HepG2 (cell line): Measurements from ENCODE around the gene PPP1R8. TPM values are rescaled to one million over a fixed set of nuclear protein-coding genes. Genes with fewer than 3 reads are reported as not detected.
A peak's percentile ranks its signal among the peaks of the same experiment; 100 is the strongest.

Experiments
- BCL3 ChIP-seq: sonication (generic); formaldehyde crosslinking; IDR thresholded peaks from 2 replicates; pipeline ENCODE4 v1.5.1; 2020; ENCODE audit warnings: mild to moderate bottlenecking, missing genetic modification reagents, moderate library complexity
- HMG20B ChIP-seq: conservative IDR thresholded peaks from 2 replicates; pipeline ENCODE4 v1.6.1; 2016; ENCODE audit warnings: missing genetic modification reagents, missing compliant biosample characterization
- JUND ChIP-seq: sonication (generic); formaldehyde crosslinking; IDR thresholded peaks from 2 replicates; pipeline ENCODE4 v1.8.0; 2022; ENCODE audit warnings: mild to moderate bottlenecking, missing genetic modification reagents
- NPAS2 ChIP-seq: sonication (generic); formaldehyde crosslinking; IDR thresholded peaks from 2 replicates; pipeline ENCODE4 v1.8.0; 2022; ENCODE audit warnings: mild to moderate bottlenecking, missing genetic modification reagents, borderline replicate concordance
- SKIL ChIP-seq: sonication (generic); formaldehyde crosslinking; IDR thresholded peaks from 2 replicates; pipeline ENCODE4 v1.8.0; 2022; ENCODE audit warnings: missing genetic modification reagents, mild to moderate bottlenecking, moderate library complexity, borderline replicate concordance
- TCF7 ChIP-seq: sonication (generic); IDR thresholded peaks from 2 replicates; pipeline ENCODE4 v1.6.1; 2016; ENCODE audit warnings: antibody characterized with exemption, low read depth
- THYN1 ChIP-seq: sonication (generic); formaldehyde crosslinking; IDR thresholded peaks from 2 replicates; pipeline ENCODE4 v1.8.1; 2023; ENCODE audit warnings: low read depth, mild to moderate bottlenecking, moderate library complexity, missing genetic modification reagents, borderline replicate concordance
- ZBTB10 ChIP-seq: sonication (generic); formaldehyde crosslinking; IDR thresholded peaks from 2 replicates; pipeline ENCODE4 v1.4.0; 2020; ENCODE audit warnings: missing genetic modification reagents, borderline replicate concordance
- ZBTB21 ChIP-seq: sonication (generic); formaldehyde crosslinking; IDR thresholded peaks from 2 replicates; pipeline ENCODE4 v1.4.0; 2020; ENCODE audit warnings: missing genetic modification reagents
- ZC3H4 ChIP-seq: sonication (generic); formaldehyde crosslinking; IDR thresholded peaks from 2 replicates; pipeline ENCODE4 v1.4.0; 2020; ENCODE audit warnings: missing genetic modification reagents, borderline replicate concordance
- ZNF121 ChIP-seq: sonication (generic); formaldehyde crosslinking; IDR thresholded peaks from 2 replicates; pipeline ENCODE4 v1.5.0; 2020; ENCODE audit warnings: mild to moderate bottlenecking, missing genetic modification reagents
- ZNF275 ChIP-seq: sonication (generic); formaldehyde crosslinking; IDR thresholded peaks from 2 replicates; pipeline ENCODE4 v1.8.0; 2022; ENCODE audit warnings: missing genetic modification reagents, mild to moderate bottlenecking, inconsistent platforms, borderline replicate concordance
- ZNF3 ChIP-seq: IDR thresholded peaks from 2 replicates; pipeline ENCODE4 v1.7.0; 2017; ENCODE audit warnings: inconsistent platforms
- ZNF460 ChIP-seq: sonication (generic); formaldehyde crosslinking; IDR thresholded peaks from 2 replicates; pipeline ENCODE4 v1.5.1; 2020; ENCODE audit warnings: missing genetic modification reagents, mild to moderate bottlenecking, borderline replicate concordance
- polyA plus RNA-seq, 8 experiments: library from polyadenylated mRNA; depleted of rRNA in 3 of 8; stranded (reverse) in 7 of 8; unstranded in 1 of 8; fragments of >200 nt; fragmentation: Illumina TruSeq in 4 of 8; extraction: Trizol in 4 of 8; gene quantifications; 2 replicates each; pipeline versions ENCODE4 v1.2.1 to v1.2.3, GENCODE V29; 2011 to 2016; ENCODE audit warnings: low read depth in 4 of 8, missing spikeins in 1 of 8, mixed read lengths in 1 of 8; ENCODE audit not compliant: insufficient read depth in 1 of 8
- total RNA-seq, 5 experiments: library from RNA; depleted of rRNA; stranded (reverse); fragments of >200 nt; fragmentation: Illumina TruSeq; extraction: Trizol; gene quantifications; 2 replicates each; pipeline ENCODE4 v1.2.3, GENCODE V29; 2016; ENCODE audit warnings: low read depth in 1 of 5
- TF ChIP-seq, protein P1 (sequence below): sonication (generic); formaldehyde crosslinking; IDR thresholded peaks from 2 replicates; pipeline ENCODE4 v1.8.0; 2022; ENCODE audit warnings: low read depth, missing genetic modification reagents
- TF ChIP-seq, protein P2 (sequence below): sonication (generic); formaldehyde crosslinking; IDR thresholded peaks from 2 replicates; pipeline ENCODE4 v1.5.0; 2020; ENCODE audit warnings: missing genetic modification reagents

The PPP1R8 gene
- total and polyA plus RNA-seq, 2 of the 13 experiments (the other 11 are each of a cell fraction or from before 2014, with no cell fraction given) = 38.3 to 62.2 TPM

- TF ChIP-seq, protein P1, sequence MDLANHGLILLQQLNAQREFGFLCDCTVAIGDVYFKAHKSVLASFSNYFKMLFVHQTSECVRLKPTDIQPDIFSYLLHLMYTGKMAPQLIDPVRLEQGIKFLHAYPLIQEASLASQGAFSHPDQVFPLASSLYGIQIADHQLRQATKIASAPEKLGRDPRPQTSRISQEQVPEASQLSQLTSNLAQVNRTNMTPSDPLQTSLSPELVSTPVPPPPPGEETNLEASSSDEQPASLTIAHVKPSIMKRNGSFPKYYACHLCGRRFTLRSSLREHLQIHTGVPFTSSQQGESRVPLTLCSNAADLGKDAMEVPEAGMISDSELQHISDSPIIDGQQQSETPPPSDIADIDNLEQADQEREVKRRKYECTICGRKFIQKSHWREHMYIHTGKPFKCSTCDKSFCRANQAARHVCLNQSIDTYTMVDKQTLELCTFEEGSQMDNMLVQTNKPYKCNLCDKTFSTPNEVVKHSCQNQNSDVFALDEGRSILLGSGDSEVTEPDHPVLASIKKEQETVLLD (CRISPR knock-in tag) = no peak
- TF ChIP-seq ZNF3 (no peak), TCF7 (no peak), SKIL (CRISPR knock-in tag) (no peak), ZBTB10 (0 out of 2 replicates have a peak, but pooled peaks have one; percentile 59), JUND (no peak), THYN1 (CRISPR knock-in tag) (no peak), ZBTB21 (no peak), NPAS2 (CRISPR knock-in tag) (no peak), HMG20B (CRISPR knock-in tag) (no peak), ZNF460 (CRISPR knock-in tag) (no peak), ZC3H4 (CRISPR knock-in tag) (no peak), BCL3 (CRISPR knock-in tag) (peak; percentile 45; the same call in 1 of the 2 replicates), ZNF121 (CRISPR knock-in tag) (no peak), ZNF275 (peak; percentile 42; the same call in 1 of the 2 replicates)
- TF ChIP-seq, protein P2, sequence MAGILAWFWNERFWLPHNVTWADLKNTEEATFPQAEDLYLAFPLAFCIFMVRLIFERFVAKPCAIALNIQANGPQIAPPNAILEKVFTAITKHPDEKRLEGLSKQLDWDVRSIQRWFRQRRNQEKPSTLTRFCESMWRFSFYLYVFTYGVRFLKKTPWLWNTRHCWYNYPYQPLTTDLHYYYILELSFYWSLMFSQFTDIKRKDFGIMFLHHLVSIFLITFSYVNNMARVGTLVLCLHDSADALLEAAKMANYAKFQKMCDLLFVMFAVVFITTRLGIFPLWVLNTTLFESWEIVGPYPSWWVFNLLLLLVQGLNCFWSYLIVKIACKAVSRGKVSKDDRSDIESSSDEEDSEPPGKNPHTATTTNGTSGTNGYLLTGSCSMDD (CRISPR knock-in tag) = no peak
Observed at GRCh38 chr1:27830621-27831440, at the start of gene PPP1R8 (continued).
